Loucy (cell line): Measurements from ENCODE around the gene CBARP.

Experiments
- CTCF ChIP-seq: fragments of 200-600 bp; sonication (generic); conservative IDR thresholded peaks from 2 replicates; pipeline ENCODE4 v1.5.1; 2014; ENCODE audit warnings: mild to moderate bottlenecking, antibody characterized with exemption, low read length
- EZH2phosphoT487 ChIP-seq: fragments of 200-600 bp; IDR thresholded peaks from 2 replicates; pipeline ENCODE4 v1.6.1; 2018; ENCODE audit warnings: antibody characterized with exemption, mild to moderate bottlenecking, moderate library complexity, borderline replicate concordance

- TF ChIP-seq CTCF (no peak), EZH2phosphoT487 (no peak)
These were observed 13.6 kb downstream of the CBARP start for GRCh38 chr19:1224047-1224825.
